GM12891 (cell line): Measurements from ENCODE around the gene DENND1C. TPM values are rescaled to one million over a fixed set of nuclear protein-coding genes. Genes with fewer than 3 reads are reported as not detected.

Source experiments
- DNase-seq: peaks from one replicate; pipeline ENCODE4 v3.0.0; 2011; ENCODE audit warnings: low spot score; ENCODE audit not compliant: insufficient read length
- FAIRE-seq: peaks from 2 replicates; lab custom pipeline; 2011; peaks lifted over from hg19 to GRCh38; lab: Jason Lieb, UNC
- PAX5 ChIP-seq: IDR thresholded peaks from 2 replicates; pipeline ENCODE4 v1.6.1; 2011; ENCODE audit warnings: low read length, moderate library complexity, mild to moderate bottlenecking; ENCODE audit not compliant: insufficient read depth, severe bottlenecking
- POLR2A ChIP-seq: IDR thresholded peaks from 2 replicates; pipeline ENCODE4 v1.6.1; 2011; ENCODE audit warnings: low read depth, low read length, control low read depth
- POLR2AphosphoS5 ChIP-seq: IDR thresholded peaks from 2 replicates; pipeline ENCODE4 v1.6.1; 2011; ENCODE audit warnings: low read depth, low read length, control low read depth
- POU2F2 ChIP-seq: IDR thresholded peaks from 2 replicates; pipeline ENCODE4 v1.6.1; 2011; ENCODE audit warnings: low read depth, mild to moderate bottlenecking, control low read depth, low read length, moderate library complexity
- SPI1 ChIP-seq: IDR thresholded peaks from 2 replicates; pipeline ENCODE4 v1.6.1; 2011; ENCODE audit warnings: low read depth, low read length, control low read depth
- TAF1 ChIP-seq: IDR thresholded peaks from 2 replicates; pipeline ENCODE4 v1.6.1; 2011; ENCODE audit warnings: low read depth, low read length, control low read depth
- polyA plus RNA-seq: library from polyadenylated mRNA; unstranded; fragments of >200 nt; gene quantifications from one replicate; pipeline ENCODE4 v1.2.1, GENCODE V29; 2012; ENCODE audit warnings: low read depth, missing spikeins, inconsistent platforms; ENCODE audit not compliant: missing spikeins

The DENND1C gene
- 44.4 TPM for polyA plus RNA-seq

GRCh38 chr19:6481541-6482342, at the start of gene DENND1C:
Gene DENND1C (minus strand): TSS chr19:6481787. CDS start chr19:6481695, 92 bp downstream.
- no peak for DNase-seq
- peak; percentile 95 for FAIRE-seq
- TF ChIP-seq TAF1: peak; percentile 61
- TF ChIP-seq SPI1: peak; percentile 76
- TF ChIP-seq PAX5: no peak
- peak; percentile 72; the same call in 1 of the 2 replicates for TF ChIP-seq POLR2A
- TF ChIP-seq POLR2AphosphoS5: peak; percentile 41; the same call in 1 of the 2 replicates
- TF ChIP-seq POU2F2: peak; percentile 61; the same call in 1 of the 2 replicates

- DNase-seq (peak; percentile 68), FAIRE-seq (peak; percentile 94)
- TF ChIP-seq POLR2A (peak; percentile 99), POU2F2 (peak; percentile 95), TAF1 (peak; percentile 96), POLR2AphosphoS5 (peak; percentile 100), PAX5 (peak; percentile 5), SPI1 (no peak)
Measured at GRCh38 chr19:6530386-6531162, 49.0 kb upstream of the DENND1C start, which contains the start of gene TNFSF9. Gene TNFSF9 (plus strand): TSS chr19:6531026. CDS start chr19:6531037, 11 bp downstream.

- TF ChIP-seq TAF1: no peak
- DNase-seq: no peak
- no peak for FAIRE-seq
Measured at GRCh38 chr19:6529937-6530385, 48.4 kb upstream of the DENND1C start.

- TF ChIP-seq SPI1: no peak
- no peak for TF ChIP-seq POLR2AphosphoS5
- no peak for TF ChIP-seq PAX5
- TF ChIP-seq POU2F2: no peak
- no peak for TF ChIP-seq POLR2A
- no peak for TF ChIP-seq TAF1
- FAIRE-seq (no peak), DNase-seq (no peak)
Measured at GRCh38 chr19:6529351-6529750, 47.8 kb upstream of the DENND1C start.

GRCh38 chr19:6528544-6529121, 47.0 kb upstream of the DENND1C start:
- FAIRE-seq (no peak), DNase-seq (no peak)
- peak; percentile 79 for TF ChIP-seq SPI1
- TF ChIP-seq POLR2AphosphoS5: no peak
- no peak; the same call in 1 of the 2 replicates for TF ChIP-seq POLR2A
- no peak for TF ChIP-seq POU2F2
- TF ChIP-seq TAF1: no peak

GRCh38 chr19:6527893-6528543, 46.4 kb upstream of the DENND1C start:
- peak; percentile 92 for FAIRE-seq
- DNase-seq: peak; percentile 59
- TF ChIP-seq PAX5 (peak; percentile 84), POU2F2 (peak; percentile 98), POLR2A (no peak), SPI1 (0 out of 2 replicates have a peak, but pooled peaks have one; percentile 26), POLR2AphosphoS5 (no peak; the same call in none of the 2 replicates), TAF1 (0 out of 2 replicates have a peak, but pooled peaks have one; percentile 35)

- DNase-seq (no peak), FAIRE-seq (no peak)
- TF ChIP-seq SPI1 (no peak), POU2F2 (no peak), PAX5 (no peak), POLR2AphosphoS5 (no peak), TAF1 (no peak)
Measured at GRCh38 chr19:6524311-6524710, 42.7 kb upstream of the DENND1C start.

- no peak for TF ChIP-seq POU2F2
- FAIRE-seq: no peak
Measured at GRCh38 chr19:6522712-6523111, 41.1 kb upstream of the DENND1C start.

More at GRCh38 chr19:6522712-6523111, 41.1 kb upstream of the DENND1C start:
- DNase-seq: no peak
